ELR (cell line): ENCODE measurements around the gene ALG14.
"Not testable (repeated sequence)": the region's sequence is repeated elsewhere in the genome, so short reads cannot be mapped to it uniquely, and the experiment has no call there.

Experiments
- DNase-seq: peaks from one replicate; pipeline ENCODE4 v3.0.0-alpha.2; 2015; ENCODE audit warnings: low read depth

Gene ALG14

DNA sequence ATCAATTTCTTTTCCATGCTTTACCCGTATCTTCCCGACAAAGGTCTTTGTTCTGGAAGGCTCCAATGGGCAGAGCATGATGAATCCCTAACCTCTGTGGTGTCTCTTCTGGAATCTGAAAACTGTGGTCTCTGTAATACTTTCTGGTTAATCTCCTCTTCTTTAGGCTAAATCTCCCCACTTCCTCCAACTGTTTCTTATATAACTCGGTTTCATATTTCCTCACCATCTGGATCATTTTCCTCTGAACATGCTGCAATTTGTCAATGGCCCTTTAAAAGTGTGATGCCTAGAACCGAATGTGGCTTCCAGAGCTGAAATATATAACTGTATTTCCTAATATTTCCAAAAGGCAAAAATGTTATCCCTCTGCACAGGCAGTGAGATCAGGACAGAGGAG lies 66.1 kb downstream of the ALG14 start:
- DNase-seq, result no peak

DNA sequence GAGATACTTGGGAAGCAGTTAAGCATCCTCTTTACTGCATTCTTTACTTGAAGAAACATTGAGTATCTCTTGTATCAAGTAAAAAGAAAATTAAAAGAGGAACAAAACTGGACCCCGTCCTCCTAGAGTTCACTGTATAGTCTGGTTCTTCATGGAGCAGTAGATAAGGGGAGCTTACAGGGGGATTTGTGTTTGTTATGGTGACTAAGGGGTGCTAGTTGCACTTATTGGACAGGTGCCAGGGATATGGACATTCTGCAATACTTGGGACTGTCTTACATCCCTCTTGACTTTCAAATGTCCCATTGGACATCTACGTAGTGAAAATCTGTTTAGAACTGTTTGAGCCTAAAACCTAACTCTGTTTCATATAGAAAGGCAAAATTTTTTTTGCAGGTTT lies 67.2 kb downstream of the ALG14 start:
- DNase-seq, result no peak

DNA sequence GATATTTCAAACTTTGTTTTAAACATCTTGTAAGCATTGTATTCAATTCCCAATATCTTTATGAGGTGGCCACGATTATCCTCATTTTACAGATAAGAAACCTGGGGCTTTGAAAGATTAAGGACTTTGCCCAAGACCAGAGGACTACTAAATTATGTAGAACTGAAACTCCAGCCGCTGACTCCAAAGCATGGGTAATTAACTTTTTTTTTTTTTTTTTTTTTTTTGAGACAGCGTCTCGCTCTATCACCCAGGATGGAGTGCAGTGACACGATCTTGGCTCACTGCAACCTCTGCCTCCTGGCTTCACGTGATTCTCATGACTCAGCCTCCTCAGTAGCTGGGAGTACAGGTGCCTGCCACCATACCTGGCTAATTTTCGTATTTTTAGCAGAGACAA lies 68.7 kb downstream of the ALG14 start:
- no peak for DNase-seq

DNA sequence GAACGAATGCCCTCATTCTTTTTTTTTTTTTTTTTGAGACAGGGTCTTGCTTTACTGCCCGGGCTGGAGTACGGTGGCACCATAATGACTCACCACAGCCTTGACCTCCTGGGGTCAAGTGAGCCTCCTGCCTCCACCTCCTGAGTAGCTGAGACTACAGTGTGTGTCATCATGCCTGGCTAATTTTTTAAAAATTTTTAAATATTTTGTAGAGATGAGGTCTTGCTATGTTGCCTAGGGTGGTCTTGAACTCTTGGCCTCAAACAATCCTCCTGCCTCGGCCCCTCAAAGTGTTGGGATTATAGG lies 69.4 kb downstream of the ALG14 start:
- peak; percentile 74 for DNase-seq

DNA sequence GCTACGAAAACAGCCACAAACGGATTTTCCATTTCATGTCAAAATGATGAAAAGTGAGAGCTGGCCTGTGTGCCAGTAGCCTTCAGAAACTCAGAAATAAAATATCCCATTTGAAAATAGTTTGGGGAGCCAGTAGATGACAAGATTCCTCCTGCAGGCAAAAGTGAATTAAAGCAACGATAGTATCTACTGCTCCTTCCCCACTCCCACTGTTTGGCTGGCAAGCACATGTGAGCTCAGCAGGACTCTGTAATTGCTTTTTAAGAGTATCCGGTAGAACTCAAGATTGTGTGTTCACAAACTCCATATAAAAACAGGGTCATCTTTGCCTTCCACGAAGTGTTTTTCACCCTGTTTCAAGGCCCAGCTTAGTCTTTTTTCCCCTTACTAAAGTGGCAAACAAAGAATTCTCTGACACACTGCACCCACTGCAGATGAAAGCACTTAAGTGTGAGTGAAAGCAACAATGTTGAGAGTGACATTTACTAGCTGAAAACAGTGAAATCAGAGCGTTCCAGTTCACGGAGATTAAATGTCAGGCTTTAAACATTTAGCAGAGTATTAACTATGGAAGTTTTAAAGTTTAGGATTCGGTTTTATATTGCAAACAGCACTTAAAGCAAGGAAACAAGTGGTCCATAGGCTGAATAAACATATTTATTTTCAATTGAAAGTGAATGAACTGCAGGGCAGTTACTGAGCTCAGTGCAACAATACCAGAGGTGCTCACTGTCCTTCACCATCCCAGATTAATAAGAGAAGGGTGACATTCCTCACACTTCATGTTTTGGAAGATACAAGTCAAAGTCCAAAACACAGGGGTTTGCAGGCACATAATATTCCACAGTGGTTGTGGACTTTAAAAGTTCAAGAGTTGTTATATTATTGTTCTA lies 70.0 kb downstream of the ALG14 start:
- DNase-seq, result no peak

DNA sequence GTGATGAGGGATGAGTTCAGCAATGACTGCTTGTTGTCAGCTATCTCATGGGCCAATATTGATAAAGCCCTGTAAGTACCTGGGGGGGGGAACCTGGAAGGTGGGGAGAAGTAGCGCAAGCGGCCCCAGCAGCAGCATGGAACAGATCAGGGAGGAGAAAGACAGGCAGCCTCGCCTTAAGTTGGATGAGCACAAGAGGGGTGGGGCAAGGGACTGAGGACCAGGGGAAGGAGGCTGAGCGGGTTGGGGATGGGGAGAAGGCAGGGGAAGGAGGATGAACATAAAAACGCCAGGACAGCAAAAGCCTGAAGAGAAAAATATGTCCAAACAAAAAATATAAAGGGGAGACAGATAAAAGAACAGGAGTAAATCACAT lies 70.6 kb downstream of the ALG14 start:
- no peak for DNase-seq

DNA sequence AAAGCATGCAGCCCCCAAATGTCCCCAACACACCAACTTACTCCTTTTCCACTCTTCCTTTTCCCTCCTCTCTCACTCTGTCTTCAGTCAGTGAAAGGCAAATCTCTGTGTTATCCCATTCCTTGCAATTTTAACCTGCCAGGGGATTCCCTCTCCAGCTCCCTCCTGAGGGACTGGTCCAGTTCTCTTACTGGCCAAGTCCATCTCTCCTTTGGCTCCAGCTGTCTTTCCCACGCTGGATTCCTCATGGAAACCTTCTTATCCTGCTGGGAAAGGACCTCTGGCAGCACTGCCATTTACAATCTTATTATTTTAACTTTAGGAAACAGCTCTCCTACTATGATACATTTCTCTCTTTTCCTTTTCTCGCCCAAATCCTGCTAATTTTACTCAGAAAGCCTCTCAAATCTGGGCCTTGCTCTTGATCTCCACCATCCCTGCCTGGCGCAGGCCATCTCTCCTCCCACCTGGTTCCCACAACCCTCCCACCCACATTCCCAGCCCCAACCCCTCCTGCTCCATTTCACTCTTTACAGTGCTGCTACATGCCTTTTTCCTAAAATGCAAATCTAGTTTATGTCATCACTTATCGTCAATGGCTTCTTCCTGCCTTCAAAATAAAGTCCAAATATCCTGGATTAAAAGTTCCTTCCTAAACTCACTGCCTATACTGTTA lies 73.2 kb downstream of the ALG14 start:
- DNase-seq, result no peak

DNA sequence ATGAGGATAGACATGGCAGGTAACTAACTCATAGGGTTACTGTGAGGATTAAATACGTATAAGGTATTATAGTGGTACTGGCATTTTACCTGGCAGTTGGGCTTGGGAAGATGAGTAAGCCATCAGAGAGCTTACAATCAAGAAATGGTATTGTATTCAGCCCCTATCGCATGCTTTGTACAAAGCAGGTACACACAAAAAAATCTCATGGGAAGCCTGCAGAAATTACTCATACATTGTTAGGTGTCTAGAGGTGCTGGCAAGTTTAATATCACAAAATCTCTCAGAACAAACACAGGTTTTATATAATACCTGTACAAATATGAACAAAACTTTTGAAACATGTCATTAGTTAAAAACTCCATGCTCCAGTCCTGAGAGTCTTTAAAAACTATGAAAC lies 74.0 kb downstream of the ALG14 start:
- no peak for DNase-seq

DNA sequence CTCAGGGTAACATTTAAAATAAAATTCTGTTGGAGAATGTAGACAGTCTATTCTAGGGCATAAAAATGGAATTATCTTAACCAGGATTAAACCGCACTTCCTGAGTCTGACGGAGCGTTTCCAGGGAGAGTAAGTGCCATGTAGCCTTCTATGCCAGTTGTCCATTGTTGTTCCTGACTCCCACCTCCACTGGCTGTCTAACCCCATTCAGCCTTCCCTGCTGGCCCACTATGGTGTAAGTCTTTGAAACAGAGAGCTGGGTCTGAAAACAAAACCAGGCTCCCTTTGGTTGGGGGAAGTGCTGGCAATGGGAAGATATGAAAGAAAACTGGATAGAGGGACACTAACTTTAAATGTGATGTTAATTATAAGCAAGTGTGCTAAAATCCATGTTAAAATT lies 74.6 kb downstream of the ALG14 start:
- DNase-seq, result no peak

DNA sequence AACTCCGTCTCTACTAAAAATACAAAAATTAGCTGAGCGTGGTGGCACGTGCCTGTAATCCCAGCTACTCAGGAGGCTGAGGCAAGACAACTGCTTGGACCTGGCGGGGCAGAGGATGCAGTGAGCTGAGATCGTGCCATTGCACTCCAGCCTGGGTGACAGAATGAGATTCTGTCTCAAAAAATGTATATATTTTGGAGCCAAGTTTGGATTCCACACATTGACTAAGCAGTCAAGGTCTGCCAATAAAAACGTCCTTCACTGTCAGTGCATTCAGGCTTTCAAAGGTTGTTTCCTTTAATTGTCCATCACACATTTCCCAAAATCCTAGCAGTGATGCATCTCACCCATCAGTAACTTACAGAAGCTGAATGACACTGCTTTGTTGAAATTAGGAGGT lies 77.2 kb downstream of the ALG14 start:
- DNase-seq, result not testable (repeated sequence)

DNA sequence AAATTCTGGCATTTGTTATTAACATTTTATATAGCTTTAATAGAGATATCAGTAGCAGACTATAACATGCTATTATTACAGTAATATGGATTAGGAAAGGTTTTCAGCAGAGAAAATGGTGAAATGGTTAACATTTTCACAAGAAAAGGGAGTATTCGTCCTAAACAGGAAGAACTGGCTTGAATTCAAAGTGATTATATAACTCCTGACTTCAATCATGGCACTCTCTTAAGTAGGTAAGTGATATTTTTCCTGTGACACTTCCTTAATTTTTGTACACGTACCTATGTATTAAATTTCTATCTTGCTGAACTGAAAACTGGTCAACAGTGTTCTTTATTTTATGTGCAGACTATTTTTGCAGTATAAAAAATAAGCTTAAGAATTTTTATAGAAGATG lies 77.9 kb downstream of the ALG14 start:
- DNase-seq, result no peak

DNA sequence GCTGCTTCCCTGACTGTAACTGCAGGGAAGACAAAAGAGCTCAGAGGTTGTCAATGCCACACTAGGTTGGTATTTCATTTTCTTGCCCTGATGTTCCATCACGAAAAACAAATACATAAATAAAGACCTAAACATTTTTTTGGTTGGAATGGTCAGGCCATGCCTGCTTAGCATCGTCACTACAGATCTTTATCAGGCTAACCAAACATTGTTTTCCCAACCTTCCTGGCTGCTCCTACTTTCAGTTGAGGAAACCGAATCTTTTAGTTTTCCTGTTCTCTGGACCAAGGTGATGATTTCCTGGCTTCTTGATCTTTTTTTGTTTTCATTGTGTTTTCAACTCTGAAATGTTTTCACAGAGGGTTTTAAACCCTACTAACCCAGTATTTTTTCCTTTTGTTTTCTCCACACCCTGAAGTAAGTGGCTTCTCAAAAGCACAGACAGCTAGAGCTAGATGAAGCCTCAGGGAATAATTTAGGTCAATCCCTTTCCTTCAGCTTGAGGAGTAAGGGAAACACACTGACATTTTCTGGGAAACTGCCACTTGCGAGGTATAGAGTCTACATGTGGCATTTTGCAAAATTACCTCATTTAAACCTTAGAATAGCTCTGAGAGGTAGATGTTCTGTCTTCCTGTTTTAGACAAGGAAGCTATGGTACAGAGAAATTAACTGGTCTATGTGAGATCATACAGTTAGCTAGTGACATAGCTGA lies 78.7 kb downstream of the ALG14 start:
- DNase-seq, result no peak

DNA sequence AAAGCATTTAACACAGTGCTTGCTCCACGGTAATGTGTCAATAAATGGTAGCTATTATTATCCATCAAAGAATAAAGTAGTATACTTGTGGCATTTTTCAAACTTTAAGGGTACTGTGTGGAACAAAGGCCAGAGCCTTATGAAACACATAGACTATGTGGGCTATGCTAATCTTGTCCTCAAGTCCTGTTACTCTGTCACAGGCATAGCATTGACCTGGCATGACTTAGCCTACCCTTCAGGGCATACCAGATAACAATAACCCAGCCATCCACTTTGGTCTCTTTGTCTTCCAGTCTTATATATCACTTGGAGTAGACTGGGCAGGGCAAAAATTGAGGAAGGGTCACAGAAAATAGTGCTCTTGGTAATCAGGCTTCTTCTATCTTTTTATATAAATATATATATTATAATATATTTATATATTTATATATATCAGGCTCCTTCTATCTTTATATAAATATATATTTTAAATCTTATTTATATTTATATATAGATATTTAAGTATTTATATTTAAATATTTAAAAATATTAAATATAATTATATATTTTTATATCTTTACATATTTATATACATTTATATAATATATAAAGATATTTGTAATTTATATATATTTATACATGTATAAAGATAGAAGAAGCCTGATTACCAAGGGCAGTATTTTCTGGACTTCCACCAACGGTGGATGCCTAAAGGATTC lies 79.7 kb downstream of the ALG14 start:
- DNase-seq, result no peak

DNA sequence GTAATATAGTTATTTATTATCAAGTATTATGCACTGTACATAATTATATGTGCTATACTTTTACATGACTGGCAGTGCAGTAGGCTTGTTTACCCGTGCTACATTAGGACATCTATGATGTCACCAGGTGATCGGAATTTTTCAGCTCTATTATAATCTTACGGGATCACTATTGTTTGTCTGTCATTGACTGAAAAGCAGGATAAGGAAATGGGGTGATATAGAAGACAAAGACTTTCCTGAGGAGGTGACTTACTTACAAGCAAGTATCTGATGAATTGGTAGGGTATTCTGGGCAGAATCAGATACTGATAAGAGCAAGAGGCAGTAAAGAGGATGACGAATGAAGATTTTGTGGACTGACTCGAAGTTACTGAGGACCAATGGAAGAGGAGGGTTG lies 80.6 kb downstream of the ALG14 start:
- DNase-seq, result no peak

DNA sequence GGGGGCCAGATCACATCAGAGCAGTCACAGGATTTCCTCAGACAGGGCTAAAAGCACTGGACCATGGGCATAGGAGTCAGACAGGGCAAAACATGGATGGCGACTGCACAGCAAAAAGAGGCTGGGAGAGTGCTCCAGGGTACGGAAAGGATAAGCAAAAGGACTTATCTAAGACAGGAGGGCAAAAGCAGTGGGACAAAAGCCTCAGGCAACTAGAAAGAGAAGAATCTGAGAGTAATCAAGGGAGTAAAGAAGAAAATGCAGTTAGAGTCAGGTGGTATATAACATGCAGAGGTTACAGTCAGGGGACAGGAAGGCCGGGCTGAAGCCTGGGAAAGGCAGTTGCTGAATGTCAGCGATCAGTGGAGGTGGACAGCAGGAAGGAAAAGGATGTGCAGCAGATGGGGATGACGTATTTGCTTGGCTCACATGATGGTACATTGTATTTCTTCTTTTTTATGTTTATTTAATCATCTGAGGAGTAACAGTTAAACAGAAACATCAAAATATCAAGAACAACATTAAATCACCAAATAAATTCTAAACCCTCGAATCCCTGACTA lies 82.8 kb downstream of the ALG14 start:
- DNase-seq, result no peak

DNA sequence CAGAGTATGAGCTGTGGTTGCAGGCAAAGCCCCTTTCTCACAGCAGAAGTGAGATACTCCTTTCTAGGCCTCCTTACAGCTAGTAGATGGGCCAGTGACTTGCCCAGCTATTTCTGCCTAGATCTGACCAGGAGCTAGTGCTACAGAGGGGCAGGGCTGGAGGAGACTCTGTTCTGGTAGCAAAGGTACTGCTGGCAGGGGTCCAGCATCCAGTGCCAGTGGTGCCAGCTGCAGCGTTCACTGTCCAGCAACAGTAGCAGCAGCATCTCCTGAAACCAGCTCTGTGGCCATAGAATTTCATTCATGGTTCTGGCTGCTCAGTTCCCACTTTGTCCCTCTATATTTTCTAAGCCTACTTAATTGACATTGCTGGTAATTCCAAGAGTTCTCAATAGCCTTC lies 83.4 kb downstream of the ALG14 start:
- DNase-seq, result no peak

DNA sequence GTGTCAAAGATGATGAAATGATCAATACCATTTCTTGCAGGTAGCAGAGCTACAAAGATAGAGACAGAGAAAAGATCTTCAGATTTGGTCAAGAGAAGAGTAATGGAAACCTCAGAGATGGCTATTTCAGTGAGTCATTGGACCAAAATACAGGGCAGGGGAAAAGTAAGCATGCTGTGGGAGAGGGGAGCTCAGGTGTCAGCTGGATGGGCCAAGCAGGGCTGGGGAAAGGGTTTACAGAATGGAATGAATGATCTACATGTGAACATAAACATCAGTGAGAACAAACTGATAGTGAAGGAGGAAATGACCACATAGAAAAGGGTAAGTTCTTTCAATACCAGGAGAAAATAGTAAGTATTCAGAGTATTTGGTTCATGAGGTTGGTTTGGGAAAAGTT lies 84.4 kb downstream of the ALG14 start:
- DNase-seq, result no peak

DNA sequence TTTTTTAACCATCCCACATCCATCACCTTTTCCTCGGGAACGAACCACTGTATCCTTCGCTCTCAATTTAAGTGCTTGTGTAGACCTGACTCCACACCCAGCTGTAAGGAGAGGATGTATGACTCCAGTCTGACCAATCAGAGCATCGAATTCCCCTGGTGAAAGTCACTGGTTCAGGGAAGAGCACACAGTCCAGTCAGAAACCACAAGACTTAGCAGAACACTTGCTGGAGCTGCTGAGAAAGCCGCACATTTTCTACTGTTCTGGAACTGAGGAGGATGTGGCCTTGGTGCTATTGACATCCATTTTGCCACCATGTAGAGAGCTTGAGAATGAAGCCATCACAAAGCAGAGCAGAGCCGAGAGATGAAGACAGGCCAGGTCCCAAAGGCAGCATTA lies 86.0 kb downstream of the ALG14 start:
- DNase-seq, result peak; percentile 83

DNA sequence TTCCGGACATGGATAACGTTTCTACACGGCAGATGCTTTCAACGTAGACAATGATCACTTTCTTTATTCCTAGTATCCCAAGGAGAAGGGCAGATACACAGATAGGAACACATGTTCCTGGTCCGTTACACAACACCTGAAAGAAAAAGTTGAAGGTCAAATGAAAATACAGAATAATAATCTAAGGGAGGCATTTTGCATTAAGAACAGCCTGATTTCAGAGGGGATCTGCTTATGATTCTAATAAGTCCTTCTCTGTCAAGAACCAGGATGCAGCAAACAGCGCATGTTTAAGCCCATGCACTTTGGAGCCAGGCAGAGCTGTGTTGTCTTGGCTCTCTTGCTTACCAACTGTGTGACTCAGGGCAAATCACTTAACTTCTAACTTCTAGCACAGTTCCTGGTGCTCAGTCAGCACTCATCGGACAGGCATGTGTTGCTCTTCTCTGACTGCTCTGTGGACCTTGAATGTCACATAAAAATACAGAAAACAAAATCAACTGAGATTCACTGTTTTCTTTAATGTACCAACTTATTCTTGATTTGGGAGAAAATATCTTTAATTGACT lies 89.5 kb downstream of the ALG14 start:
- DNase-seq, result peak; percentile 91

DNA sequence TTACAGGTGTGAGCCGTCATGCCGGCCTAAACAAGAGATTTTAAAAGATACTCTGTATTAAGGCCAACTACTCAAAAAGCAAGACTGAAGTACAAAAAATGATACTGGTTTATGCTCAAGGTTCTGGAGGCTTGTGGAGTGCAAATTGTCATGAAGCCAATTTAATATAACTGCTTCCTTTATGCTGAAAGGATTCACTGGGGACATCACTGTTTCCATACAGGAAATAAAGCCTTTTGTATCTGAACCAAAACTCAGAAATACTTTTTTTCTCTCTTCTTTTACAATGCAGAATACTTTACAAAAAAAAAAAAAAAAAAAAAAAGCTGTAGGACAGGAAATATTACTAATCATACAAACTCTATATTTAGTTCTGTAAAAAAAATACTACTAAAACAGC lies 90.4 kb downstream of the ALG14 start:
- DNase-seq, result no peak

DNA sequence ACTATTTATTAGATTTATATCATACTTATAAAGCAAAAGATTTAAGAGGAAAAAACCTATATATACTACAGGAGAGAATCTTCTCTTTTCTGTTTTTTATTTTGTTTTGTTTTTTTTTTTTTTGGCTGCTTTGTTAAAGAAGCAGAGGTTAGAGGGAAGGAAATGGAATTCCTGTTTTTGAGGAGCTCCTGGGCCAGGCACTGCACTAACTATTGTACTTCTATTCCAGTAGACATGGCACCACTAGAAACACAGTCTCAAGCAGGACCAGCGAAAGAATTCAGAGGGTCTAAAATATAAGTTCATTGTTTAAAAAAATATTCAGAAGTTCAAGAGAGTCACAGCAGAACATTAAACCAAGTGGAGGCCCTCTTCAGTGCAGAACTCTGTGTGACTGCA lies 91.2 kb downstream of the ALG14 start:
- DNase-seq, result no peak
